Measurements from ENCODE around the gene ISL2. TPM values are rescaled to one million over a fixed set of nuclear protein-coding genes. Genes with fewer than 3 reads are reported as not detected.
A peak's percentile ranks its signal among the peaks of the same experiment; 100 is the strongest.

The ISL2 gene
- total RNA-seq, 1 donor from 2014 or later, result 0.38 TPM

DNA sequence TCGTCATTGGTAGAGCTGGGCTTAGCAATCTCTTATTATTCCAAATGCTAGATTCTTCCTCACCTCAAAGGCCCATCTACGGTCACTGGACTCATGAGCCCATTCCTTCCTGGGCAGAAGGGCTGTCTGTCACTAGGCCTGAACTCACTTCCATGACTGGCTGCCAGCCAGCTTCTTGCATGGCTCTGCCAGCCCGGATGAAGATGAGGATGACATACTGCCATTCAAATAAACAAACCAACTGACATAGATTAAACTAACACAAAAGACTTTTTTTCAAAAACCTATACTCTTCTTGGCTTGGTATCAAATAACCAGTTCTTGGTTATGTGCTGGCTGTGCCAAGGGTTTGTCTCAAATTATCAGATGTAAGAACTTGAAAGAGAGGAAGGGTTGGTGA, 23.8 kb downstream of the ISL2 start:
- no peak for ATAC-seq
- H3K4me3 ChIP-seq, result no peak overlapping the region
- no peaks in the 10 kb centered on the region for H3K4me1 ChIP-seq
- H3K27ac ChIP-seq, result no peak overlapping the region
- TF ChIP-seq, protein P1, sequence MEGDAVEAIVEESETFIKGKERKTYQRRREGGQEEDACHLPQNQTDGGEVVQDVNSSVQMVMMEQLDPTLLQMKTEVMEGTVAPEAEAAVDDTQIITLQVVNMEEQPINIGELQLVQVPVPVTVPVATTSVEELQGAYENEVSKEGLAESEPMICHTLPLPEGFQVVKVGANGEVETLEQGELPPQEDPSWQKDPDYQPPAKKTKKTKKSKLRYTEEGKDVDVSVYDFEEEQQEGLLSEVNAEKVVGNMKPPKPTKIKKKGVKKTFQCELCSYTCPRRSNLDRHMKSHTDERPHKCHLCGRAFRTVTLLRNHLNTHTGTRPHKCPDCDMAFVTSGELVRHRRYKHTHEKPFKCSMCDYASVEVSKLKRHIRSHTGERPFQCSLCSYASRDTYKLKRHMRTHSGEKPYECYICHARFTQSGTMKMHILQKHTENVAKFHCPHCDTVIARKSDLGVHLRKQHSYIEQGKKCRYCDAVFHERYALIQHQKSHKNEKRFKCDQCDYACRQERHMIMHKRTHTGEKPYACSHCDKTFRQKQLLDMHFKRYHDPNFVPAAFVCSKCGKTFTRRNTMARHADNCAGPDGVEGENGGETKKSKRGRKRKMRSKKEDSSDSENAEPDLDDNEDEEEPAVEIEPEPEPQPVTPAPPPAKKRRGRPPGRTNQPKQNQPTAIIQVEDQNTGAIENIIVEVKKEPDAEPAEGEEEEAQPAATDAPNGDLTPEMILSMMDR (IDR thresholded peaks at IDR 0.05), result no peak
- no peaks in the 10 kb centered on the region for H3K36me3 ChIP-seq
- intact Hi-C loops (cut with DNase I), result no loop called here
- no peaks in the 10 kb centered on the region for H3K27me3 ChIP-seq (ENCODE audit: low read depth)
- DNase-seq, result no peak
- no peaks in the 10 kb centered on the region for H3K9me3 ChIP-seq

DNA sequence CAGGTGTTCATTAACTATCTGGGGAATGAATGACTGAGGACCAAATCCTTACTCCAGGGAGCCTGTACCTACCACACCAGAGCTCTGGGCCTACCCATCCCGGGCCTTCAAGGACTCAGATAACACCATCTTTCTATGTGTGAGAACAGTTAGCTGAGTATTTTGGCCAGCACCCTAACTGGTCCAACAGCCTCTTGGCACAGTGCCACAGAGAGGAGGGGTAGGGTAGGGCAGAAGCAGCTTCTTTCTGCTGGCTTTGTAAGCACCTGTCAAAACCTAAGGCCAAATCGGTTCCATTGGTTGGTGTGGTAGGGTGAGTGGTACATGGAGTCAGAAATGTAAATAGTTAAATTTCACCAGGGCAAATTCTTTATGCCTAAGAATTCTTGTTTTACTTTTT, 26.7 kb downstream of the ISL2 start:
- Histone ChIP-seq H3K27me3 (ENCODE audit: low read depth) (no peaks in the 10 kb centered on the region), H3K4me3 (no peak overlapping the region), H3K36me3 (no peaks in the 10 kb centered on the region), H3K9me3 (no peaks in the 10 kb centered on the region), H3K4me1 (peaks cover 8% of the 10 kb centered on the region), H3K27ac (no peak overlapping the region)
- ATAC-seq, result no peak
- TF ChIP-seq, protein P1 (IDR thresholded peaks at IDR 0.05), result no peak
- intact Hi-C loops (cut with DNase I), result no loop called here
- no peak for DNase-seq

DNA sequence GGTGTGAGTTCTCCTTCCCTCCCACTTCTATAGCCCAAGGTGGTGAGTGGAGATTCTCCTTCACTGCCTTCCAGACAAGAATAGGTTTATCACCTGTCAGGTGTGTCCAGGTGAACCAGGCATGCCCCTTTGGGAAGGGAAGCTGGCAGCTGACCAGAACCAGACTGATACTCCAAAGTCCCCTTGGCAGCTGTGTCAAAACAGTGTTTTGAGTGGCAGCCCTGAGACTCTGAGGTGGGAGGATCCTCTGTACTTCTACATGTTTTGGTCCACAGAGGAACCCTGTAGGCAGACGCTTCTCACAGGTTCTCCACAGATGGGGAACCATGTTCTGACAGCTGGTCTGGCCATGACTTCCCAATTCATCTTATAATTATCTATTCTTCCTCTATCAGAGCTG, 30.1 kb downstream of the ISL2 start:
- Histone ChIP-seq H3K4me3 (no peak overlapping the region), H3K27ac (no peak overlapping the region), H3K27me3 (ENCODE audit: low read depth) (no peaks in the 10 kb centered on the region), H3K36me3 (no peaks in the 10 kb centered on the region), H3K4me1 (peaks cover 16% of the 10 kb centered on the region), H3K9me3 (no peaks in the 10 kb centered on the region)
- TF ChIP-seq, protein P1 (IDR thresholded peaks at IDR 0.05), result no peak
- intact Hi-C loops (cut with DNase I), result no loop called here
- no peak for ATAC-seq
- DNase-seq, result no peak

DNA sequence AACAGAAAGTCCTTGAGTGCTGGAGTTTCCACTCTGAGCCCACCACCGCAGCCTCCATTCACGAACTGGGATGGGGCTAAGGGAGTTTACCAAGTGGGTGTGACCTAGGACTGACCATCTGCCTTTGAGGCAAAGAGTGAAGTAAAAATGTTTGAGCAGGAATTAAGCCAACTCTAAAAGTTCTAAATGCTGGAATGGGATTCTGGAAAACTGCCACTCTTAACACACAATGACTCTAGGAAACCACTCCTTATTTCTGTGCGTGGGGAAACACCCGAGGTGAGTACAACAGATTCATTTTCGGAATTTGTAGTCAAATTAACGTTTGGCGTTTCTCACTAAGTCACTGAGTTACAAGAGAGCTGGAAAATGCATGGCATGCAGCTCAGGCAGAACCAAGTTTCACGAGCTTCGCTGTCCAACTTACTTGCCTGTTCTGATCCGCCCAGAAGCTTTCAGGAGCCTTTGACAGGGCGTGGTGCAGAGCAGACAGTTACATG, 31.6 kb downstream of the ISL2 start:
- intact Hi-C loops (cut with DNase I), result no loop called here

DNA sequence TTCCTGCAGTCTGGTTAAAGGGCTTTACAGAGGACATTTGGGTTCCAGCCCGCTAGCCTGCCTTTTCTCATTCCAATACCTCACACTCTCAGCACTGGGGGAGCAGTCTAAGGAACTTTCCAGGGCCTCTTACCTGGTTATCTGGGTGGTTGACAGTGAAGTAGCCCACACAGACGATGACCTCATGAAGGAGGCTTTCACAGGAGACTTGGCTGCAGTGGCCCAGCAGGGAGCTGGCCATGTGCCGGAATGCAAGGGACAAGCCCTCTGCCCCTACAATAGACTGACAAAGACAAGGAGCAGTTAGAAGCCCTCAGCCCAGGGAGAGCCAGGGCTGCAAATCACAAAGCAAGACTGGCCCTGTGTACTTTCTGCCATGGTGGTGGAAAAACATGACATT, 39.5 kb downstream of the ISL2 start:
- DNase-seq (no peak), ATAC-seq (peak; percentile 64 to 87)
- Histone ChIP-seq H3K36me3 (peaks cover 26% of the 10 kb centered on the region), H3K4me3 (no peak overlapping the region), H3K27me3 (ENCODE audit: low read depth) (no peaks in the 10 kb centered on the region), H3K27ac (no peak overlapping the region), H3K9me3 (no peaks in the 10 kb centered on the region), H3K4me1 (no peaks in the 10 kb centered on the region)
- TF ChIP-seq, protein P1 (IDR thresholded peaks at IDR 0.05), result no peak
- intact Hi-C loops (cut with DNase I), result no loop called here

More for the DNA sequence above, 31.6 kb downstream of the ISL2 start:
- peak; percentile 66 to 88 for ATAC-seq
- H3K4me3 ChIP-seq, result no peak overlapping the region
- peaks cover 13% of the 10 kb centered on the region for H3K36me3 ChIP-seq
- DNase-seq, result no peak
- TF ChIP-seq, protein P1 (IDR thresholded peaks at IDR 0.05), result no peak
- peaks cover 16% of the 10 kb centered on the region for H3K4me1 ChIP-seq
- no peaks in the 10 kb centered on the region for H3K27me3 ChIP-seq (ENCODE audit: low read depth)
- no peak overlapping the region for H3K27ac ChIP-seq
- no peaks in the 10 kb centered on the region for H3K9me3 ChIP-seq

DNA sequence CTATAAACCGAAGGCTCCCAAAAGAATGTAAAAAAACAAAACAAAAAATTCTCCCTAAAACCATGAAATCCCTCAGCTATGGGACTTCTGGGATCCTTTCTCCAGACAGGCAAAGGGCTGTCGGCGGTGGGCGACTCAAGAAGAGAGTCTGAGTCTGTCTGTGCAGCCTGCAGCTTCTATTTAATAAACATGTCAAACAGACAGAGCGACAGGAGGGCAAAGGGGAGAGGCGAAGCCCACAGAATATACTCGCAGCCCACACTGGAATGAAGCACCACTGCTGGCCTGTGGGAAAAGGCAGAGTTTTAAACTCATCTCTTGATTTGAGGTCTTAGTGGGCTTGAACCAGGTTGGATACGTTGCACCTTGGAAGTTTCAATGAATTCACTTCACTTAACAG, 40.2 kb downstream of the ISL2 start:
- intact Hi-C loops (cut with DNase I), result no loop called here
- no peaks in the 10 kb centered on the region for H3K4me1 ChIP-seq
- H3K4me3 ChIP-seq, result no peak overlapping the region
- H3K36me3 ChIP-seq, result peaks cover 25% of the 10 kb centered on the region
- H3K27me3 ChIP-seq (ENCODE audit: low read depth), result no peaks in the 10 kb centered on the region
- H3K9me3 ChIP-seq, result no peaks in the 10 kb centered on the region
- TF ChIP-seq, protein P1 (IDR thresholded peaks at IDR 0.05), result no peak
- no peak overlapping the region for H3K27ac ChIP-seq
- DNase-seq (no peak), ATAC-seq (no peak)
